Gastrocnemius medialis (tissue), 4 donors: Measurements from ENCODE around the gene MFNG. TPM values are rescaled to one million over a fixed set of nuclear protein-coding genes. Genes with fewer than 3 reads are reported as not detected.
A peak's percentile ranks its signal among the peaks of the same experiment; 100 is the strongest.

Source experiments
- ATAC-seq, 2 donors: fragments of 150-250 bp; one replicate each; pipeline ENCODE4 v1.9.1; 2016
- DNase-seq, 2 donors: peaks; one replicate each; pipeline ENCODE4 v3.0.0-alpha.2; 2019
- H3K27ac ChIP-seq, 4 donors: fragments of 200-600 bp; sonication (generic); 1 replicate in 1 of 4; 2 replicates in 3 of 4; pipeline ENCODE4 v1.5.1; 2016 to 2018; ENCODE audit warnings: mild to moderate bottlenecking in 2 of 4, moderate library complexity in 1 of 4
- H3K27me3 ChIP-seq, 3 donors: fragments of 200-600 bp; sonication (generic) in 2 of 3; 1 replicate in 1 of 3; 2 replicates in 2 of 3; pipeline versions ENCODE4 v1.5.1 to v1.6.0; 2016 to 2019; ENCODE audit warnings: mild to moderate bottlenecking in 1 of 3, moderate library complexity in 1 of 3
- H3K36me3 ChIP-seq, 2 donors: fragments of 200-600 bp; sonication (generic) in 1 of 2; one replicate each; pipeline ENCODE4 v1.5.1; 2017 to 2018
- H3K4me1 ChIP-seq, 2 donors: fragments of 200-600 bp; sonication (generic) in 1 of 2; one replicate each; pipeline ENCODE4 v1.5.1; 2016 to 2017; ENCODE audit warnings: mild to moderate bottlenecking in 2 of 2
- H3K4me3 ChIP-seq, 4 donors: fragments of 200-600 bp; sonication (generic) in 3 of 4; 1 replicate in 1 of 4; 2 replicates in 3 of 4; pipeline ENCODE4 v1.5.1; 2016 to 2019; ENCODE audit warnings: mild to moderate bottlenecking in 2 of 4
- H3K9me3 ChIP-seq, 3 donors: fragments of 200-600 bp; sonication (generic) in 2 of 3; 1 replicate in 1 of 3; 2 replicates in 2 of 3; pipeline ENCODE4 v1.5.1; 2016 to 2019
- POLR2A ChIP-seq, 2 donors: fragments of 450-650 bp; IDR thresholded peaks; one replicate each; pipeline ENCODE4 v1.6.1; 2017; ENCODE audit warnings: antibody characterized with exemption in 2 of 2, mild to moderate bottlenecking in 2 of 2, moderate library complexity in 2 of 2
- in situ Hi-C, 4 donors: fragments of 200-750 bp; cut with MboI; loops; one replicate each; pipeline versions ENCODE4 v1.15.0 to v1.8.0; 2017; ENCODE audit warnings: low sequenced_read_pairs in 4 of 4
- intact Hi-C: fragments of 100-400 bp; cut with DNase I; formaldehyde crosslinking; loops from one replicate; pipeline ENCODE4 v1.15.1; 2023; ENCODE audit warnings: low total_unique reads
- total RNA-seq, 4 donors: library from RNA; depleted of rRNA; stranded (reverse); fragments of >200 nt; gene quantifications; one replicate each; pipeline versions ENCODE4 v1.1.0 to v1.2.3, GENCODE V29; 2016
- TF ChIP-seq, protein P1 (sequence below), 5 experiments: fragments of 450-650 bp in 3 of 5; fragments of 200-600 bp in 2 of 5; sonication (generic) in 2 of 5; IDR thresholded peaks in 4 of 5; conservative IDR thresholded peaks in 1 of 5; 1 replicate in 4 of 5; 2 replicates in 1 of 5; pipeline ENCODE4 v1.5.1; 2016 to 2019; ENCODE audit warnings: antibody characterized with exemption in 5 of 5, mild to moderate bottlenecking in 3 of 5, moderate library complexity in 3 of 5

Gene MFNG
- total RNA-seq, 4 donors from 2014 or later: 2.4 to 7.0 (median 5.2) TPM

DNA sequence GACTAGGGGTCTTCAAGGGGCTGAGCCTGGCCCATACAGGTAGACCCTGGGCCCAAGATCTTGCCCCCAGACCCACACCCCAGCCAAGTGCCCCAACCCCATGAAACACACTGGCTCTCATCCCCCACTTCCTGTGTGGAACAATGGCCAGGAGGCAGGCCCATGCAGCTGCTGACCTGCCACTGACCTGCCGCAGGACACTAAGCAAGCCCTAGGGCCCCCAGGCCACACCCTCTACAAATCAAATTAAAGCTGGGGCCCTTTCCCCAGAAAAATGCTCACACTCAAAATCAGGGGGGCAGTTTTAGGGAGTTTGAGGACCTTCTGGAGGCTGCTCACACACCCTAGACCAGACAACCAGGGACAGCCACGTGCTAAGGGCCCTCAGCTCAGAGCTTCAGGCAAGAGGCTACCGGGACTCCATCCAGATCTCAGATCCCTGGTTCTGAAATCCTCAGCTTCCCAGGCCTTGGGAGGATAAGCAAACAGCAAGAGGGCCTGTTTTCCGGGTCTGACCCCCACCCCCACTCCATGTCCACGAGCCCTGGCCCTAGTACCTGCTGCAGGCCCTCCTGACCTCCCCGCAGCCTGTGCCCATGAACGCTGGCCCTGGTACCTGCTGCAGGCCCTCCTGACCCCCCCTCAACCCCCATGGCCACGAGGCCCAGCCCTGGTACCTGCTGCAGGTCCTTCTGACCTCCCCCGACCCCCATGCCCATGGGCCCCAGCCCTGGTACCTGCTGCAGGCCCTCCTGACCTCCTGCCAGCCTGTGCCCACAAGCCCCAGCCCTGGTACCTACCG is 23.1 kb upstream of the MFNG start:
- DNase-seq (no peak), ATAC-seq (peak in 1 of 2 donors; percentile 21)
- Histone ChIP-seq H3K4me3 (no peak overlapping the region), H3K4me1 (peaks cover 17 to 36% of the 10 kb centered on the region in 2 donors), H3K27me3 (no peaks in the 10 kb centered on the region), H3K27ac (peak overlapping the region in 3 of 4 donors; percentile 60 to 73 (median 67)), H3K36me3 (no peaks in the 10 kb centered on the region), H3K9me3 (no peaks in the 10 kb centered on the region)
- TF ChIP-seq POLR2A (IDR thresholded peaks at IDR 0.05): no peak
- TF ChIP-seq, protein P1, sequence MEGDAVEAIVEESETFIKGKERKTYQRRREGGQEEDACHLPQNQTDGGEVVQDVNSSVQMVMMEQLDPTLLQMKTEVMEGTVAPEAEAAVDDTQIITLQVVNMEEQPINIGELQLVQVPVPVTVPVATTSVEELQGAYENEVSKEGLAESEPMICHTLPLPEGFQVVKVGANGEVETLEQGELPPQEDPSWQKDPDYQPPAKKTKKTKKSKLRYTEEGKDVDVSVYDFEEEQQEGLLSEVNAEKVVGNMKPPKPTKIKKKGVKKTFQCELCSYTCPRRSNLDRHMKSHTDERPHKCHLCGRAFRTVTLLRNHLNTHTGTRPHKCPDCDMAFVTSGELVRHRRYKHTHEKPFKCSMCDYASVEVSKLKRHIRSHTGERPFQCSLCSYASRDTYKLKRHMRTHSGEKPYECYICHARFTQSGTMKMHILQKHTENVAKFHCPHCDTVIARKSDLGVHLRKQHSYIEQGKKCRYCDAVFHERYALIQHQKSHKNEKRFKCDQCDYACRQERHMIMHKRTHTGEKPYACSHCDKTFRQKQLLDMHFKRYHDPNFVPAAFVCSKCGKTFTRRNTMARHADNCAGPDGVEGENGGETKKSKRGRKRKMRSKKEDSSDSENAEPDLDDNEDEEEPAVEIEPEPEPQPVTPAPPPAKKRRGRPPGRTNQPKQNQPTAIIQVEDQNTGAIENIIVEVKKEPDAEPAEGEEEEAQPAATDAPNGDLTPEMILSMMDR (IDR thresholded peaks at IDR 0.05 in 4 of 5, conservative IDR thresholded peaks at IDR 0.05 in 1 of 5): no peak
- intact Hi-C loops: no loop called here
- in situ Hi-C loops: no loop called here

DNA sequence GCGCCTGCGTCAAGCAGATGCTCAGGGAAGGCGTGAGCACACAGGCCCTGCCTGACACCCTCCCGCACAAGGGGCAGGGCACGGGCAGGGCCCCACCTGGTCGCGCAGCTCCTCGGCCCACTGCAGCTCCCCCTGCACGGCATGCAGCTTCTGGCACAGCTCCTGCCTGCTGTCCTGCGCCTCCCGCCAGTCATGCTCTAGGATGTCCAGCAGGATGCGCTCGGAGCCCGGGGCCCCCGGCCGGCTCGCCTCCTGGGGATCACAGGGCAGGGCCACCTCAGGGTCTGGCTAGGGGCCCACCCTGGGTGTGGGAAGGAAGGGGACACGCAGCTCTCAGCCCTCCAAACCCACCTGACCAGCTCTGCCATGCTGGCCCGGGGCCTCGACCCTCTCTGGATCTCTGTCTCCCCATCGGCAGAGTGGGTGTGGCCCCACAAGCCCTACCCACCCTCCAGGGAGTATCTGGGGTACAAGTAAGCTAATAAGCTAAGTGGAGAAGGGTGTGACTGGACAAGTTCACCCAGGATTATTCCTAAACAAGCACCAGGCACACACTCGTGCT is 22.3 kb upstream of the MFNG start:
- TF ChIP-seq, protein P1 (IDR thresholded peaks at IDR 0.05 in 4 of 5, conservative IDR thresholded peaks at IDR 0.05 in 1 of 5): peak in 2 of 5 experiments; percentile 23 to 28
- no peak for TF ChIP-seq POLR2A (IDR thresholded peaks at IDR 0.05)
- peaks cover 17 to 42% of the 10 kb centered on the region in 2 donors for H3K4me1 ChIP-seq
- DNase-seq: no peak
- no peak overlapping the region for H3K4me3 ChIP-seq
- H3K36me3 ChIP-seq: no peaks in the 10 kb centered on the region
- intact Hi-C loops (no loop called here), in situ Hi-C loops (no loop called here)
- ATAC-seq: peak in 1 of 2 donors; percentile 33
- no peaks in the 10 kb centered on the region for H3K27me3 ChIP-seq
- H3K27ac ChIP-seq: peak overlapping the region in 3 of 4 donors; percentile 60 to 73 (median 67)
- no peaks in the 10 kb centered on the region for H3K9me3 ChIP-seq

DNA sequence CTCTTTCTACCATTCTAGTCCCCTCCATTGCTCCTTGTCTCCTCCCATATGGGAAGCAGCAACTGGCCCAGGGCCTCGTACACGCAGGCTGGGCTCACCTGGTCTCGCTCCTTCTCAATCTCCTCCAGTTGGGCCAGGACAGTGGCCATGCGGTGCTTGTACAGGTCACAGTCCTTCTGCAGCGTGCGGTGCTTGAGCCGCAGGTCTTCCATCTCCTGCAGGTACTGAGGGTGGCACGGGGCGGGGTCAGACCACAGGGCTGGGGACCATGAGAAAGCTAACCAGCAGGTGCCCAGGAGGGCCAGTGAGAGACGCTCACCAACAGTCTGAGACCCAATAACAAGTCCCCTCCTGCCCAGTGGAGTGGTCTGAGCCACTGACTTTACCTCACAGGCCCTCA is 21.5 kb upstream of the MFNG start:
- no peaks in the 10 kb centered on the region for H3K27me3 ChIP-seq
- ATAC-seq: no peak

DNA sequence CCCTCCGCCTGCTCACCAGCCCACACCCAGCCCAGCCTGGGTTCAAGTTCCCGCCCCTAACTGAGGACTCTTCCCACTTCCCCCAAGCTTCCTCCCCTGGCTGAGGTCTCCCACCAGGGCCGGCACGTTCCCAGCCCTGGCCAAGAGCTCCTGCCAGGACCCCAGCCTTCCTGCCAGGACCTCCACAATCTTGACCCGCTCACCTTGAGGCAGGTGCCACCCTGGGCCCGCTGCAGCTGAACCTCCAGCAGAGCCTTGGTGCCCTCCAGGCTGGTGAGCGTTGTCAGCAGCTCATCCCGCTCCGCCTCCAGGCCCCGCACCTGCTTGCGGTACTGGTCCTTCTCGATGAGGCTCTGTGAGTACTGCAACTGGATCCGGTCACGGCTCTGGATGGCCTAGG is 19.8 kb upstream of the MFNG start:
- Histone ChIP-seq H3K27ac (peak overlapping the region in 2 of 4 donors; percentile 38 to 61), H3K27me3 (no peaks in the 10 kb centered on the region), H3K4me1 (peaks cover 23 to 54% of the 10 kb centered on the region in 2 donors), H3K36me3 (no peaks in the 10 kb centered on the region), H3K4me3 (no peak overlapping the region), H3K9me3 (no peaks in the 10 kb centered on the region)
- peak; percentile 26 to 47 for DNase-seq
- TF ChIP-seq, protein P1 (IDR thresholded peaks at IDR 0.05 in 4 of 5, conservative IDR thresholded peaks at IDR 0.05 in 1 of 5): no peak
- no peak for TF ChIP-seq POLR2A (IDR thresholded peaks at IDR 0.05)
- no peak for ATAC-seq
- intact Hi-C loops (no loop called here), in situ Hi-C loops (no loop called here)

More for the DNA sequence above, 21.5 kb upstream of the MFNG start:
- Histone ChIP-seq H3K4me3 (no peak overlapping the region), H3K9me3 (no peaks in the 10 kb centered on the region), H3K27ac (peak overlapping the region in 3 of 4 donors; percentile 60 to 73 (median 67)), H3K36me3 (no peaks in the 10 kb centered on the region), H3K4me1 (peaks cover 15 to 45% of the 10 kb centered on the region in 2 donors)
- intact Hi-C loops: no loop called here
- in situ Hi-C loops: no loop called here
- DNase-seq: no peak
- TF ChIP-seq POLR2A (IDR thresholded peaks at IDR 0.05): no peak
- TF ChIP-seq, protein P1 (IDR thresholded peaks at IDR 0.05 in 4 of 5, conservative IDR thresholded peaks at IDR 0.05 in 1 of 5): no peak
